GM12878 (cell line): Measurements from ENCODE around the gene GFPT1. TPM values are rescaled to one million over a fixed set of nuclear protein-coding genes. Genes with fewer than 3 reads are reported as not detected.

Source experiments
- ATAC-seq: fragments of 200-7000 bp; cut with Tn5 transposase; 3 replicates; pipeline ENCODE4 v1.9.1; 2020; ENCODE audit warnings: mild to moderate bottlenecking, moderate library complexity
- BruUV-seq: library from RNA; stranded (reverse); fragments of 400-500 nt; replicated peaks from 2 replicates; lab custom pipeline; 2021; lab: Mats Ljungman, UMichigan
- CTCF ChIA-PET: fragments of 300-600 bp; sonication (Branson Sonifier 250); formaldehyde crosslinking; extraction: SDS; loops from one replicate; lab custom pipeline; 2021; ENCODE audit warnings: inconsistent platforms; lab: Yijun Ruan, JAX
- POLR2A ChIA-PET: fragments of 350-600 bp; formaldehyde crosslinking; extraction: SDS; loops from one replicate; lab custom pipeline; 2021; ENCODE audit warnings: inconsistent platforms; lab: Charles Lee
- RAD21 ChIA-PET: fragments of 300-600 bp; sonication (Branson Sonifier 250); formaldehyde crosslinking; loops from one replicate; lab custom pipeline; 2023; ENCODE audit warnings: antibody characterized with exemption; ENCODE audit not compliant: unreplicated experiment; lab: Charles Lee
- SMC1A ChIA-PET: fragments of 300-600 bp; sonication (Branson Sonifier 250); formaldehyde crosslinking; loops from one replicate; lab custom pipeline; 2023; ENCODE audit not compliant: unreplicated experiment, uncharacterized antibody; lab: Charles Lee
- DNase-seq: peaks from one replicate; pipeline ENCODE4 v3.0.0-alpha.2; 2011; ENCODE audit warnings: low read depth, low spot score
- FAIRE-seq: peaks from 3 replicates; lab custom pipeline; 2011; peaks lifted over from hg19 to GRCh38; lab: Jason Lieb, UNC
- H2AFZ ChIP-seq: 2 replicates; pipeline ENCODE4 v1.6.0; 2011; ENCODE audit warnings: low read depth, low read length, control low read depth; ENCODE audit not compliant: control insufficient read depth
- H3K27ac ChIP-seq: 2 replicates; pipeline ENCODE4 v1.5.1; 2011; ENCODE audit warnings: control low read depth; ENCODE audit not compliant: control insufficient read depth, insufficient read depth
- H3K27me3 ChIP-seq, 2 experiments: replicated peaks in 1 of 2; 2 replicates each; pipeline versions ENCODE4 v1.6.0 to v1.6.1; 2011; ENCODE audit warnings: low read length in 1 of 2; ENCODE audit not compliant: control insufficient read depth in 2 of 2, insufficient read depth in 2 of 2
- H3K36me3 ChIP-seq, 2 experiments: 2 replicates each; pipeline ENCODE4 v1.5.1; 2011; ENCODE audit warnings: low read length in 1 of 2; ENCODE audit not compliant: control insufficient read depth in 2 of 2, insufficient read depth in 2 of 2
- H3K4me1 ChIP-seq: 2 replicates; pipeline ENCODE4 v1.6.1; 2011; ENCODE audit warnings: mild to moderate bottlenecking, low read length, moderate library complexity, mixed read lengths; ENCODE audit not compliant: control insufficient read depth, insufficient read depth
- H3K4me2 ChIP-seq: 2 replicates; pipeline ENCODE4 v1.6.0; 2011; ENCODE audit warnings: control low read depth; ENCODE audit not compliant: control insufficient read depth, insufficient read depth
- H3K4me3 ChIP-seq: fragments of 200-600 bp; sonication (generic); 2 replicates; pipeline ENCODE4 v1.5.1; 2016
- H3K79me2 ChIP-seq: 2 replicates; pipeline ENCODE4 v1.6.0; 2011; ENCODE audit warnings: low read length; ENCODE audit not compliant: control insufficient read depth, insufficient read depth
- H3K9ac ChIP-seq: 2 replicates; pipeline ENCODE4 v1.8.0; 2011; ENCODE audit warnings: low read length, control low read depth, mixed read lengths; ENCODE audit not compliant: control insufficient read depth, insufficient read depth
- H3K9me3 ChIP-seq: replicated peaks from 3 replicates; pipeline ENCODE4 v1.5.1; 2011; ENCODE audit warnings: mild to moderate bottlenecking, low read length; ENCODE audit not compliant: control insufficient read depth, insufficient read depth
- H4K20me1 ChIP-seq: 2 replicates; pipeline ENCODE4 v1.6.0; 2011; ENCODE audit not compliant: control insufficient read depth, insufficient read depth
- ATF3 ChIP-seq: IDR thresholded peaks from 2 replicates; pipeline ENCODE4 v1.6.1; 2011; ENCODE audit warnings: low read depth, mild to moderate bottlenecking, low read length, moderate library complexity, borderline replicate concordance; ENCODE audit errors: extremely low read depth
- BCLAF1 ChIP-seq: fragments of 450-650 bp; IDR thresholded peaks from 2 replicates; pipeline ENCODE4 v1.6.1; 2017; ENCODE audit warnings: antibody characterized with exemption, mild to moderate bottlenecking, moderate library complexity
- FOS ChIP-seq: IDR thresholded peaks from 3 replicates; pipeline ENCODE4 v1.6.1; 2011; ENCODE audit warnings: borderline replicate concordance; ENCODE audit not compliant: insufficient read length; ENCODE audit errors: extremely low read depth
- FOXK2 ChIP-seq: fragments of 450-650 bp; IDR thresholded peaks from 2 replicates; pipeline ENCODE4 v1.6.1; 2017; ENCODE audit warnings: mild to moderate bottlenecking, moderate library complexity
- FOXM1 ChIP-seq: IDR thresholded peaks from 2 replicates; pipeline ENCODE4 v1.6.1; 2012; ENCODE audit warnings: low read depth, mild to moderate bottlenecking, inconsistent platforms, low read length, moderate library complexity
- IRF4 ChIP-seq: IDR thresholded peaks from 2 replicates; pipeline ENCODE4 v1.6.1; 2011; ENCODE audit warnings: low read depth, low read length
- KLF5 ChIP-seq: fragments of 450-650 bp; IDR thresholded peaks from 2 replicates; pipeline ENCODE4 v1.6.1; 2014; ENCODE audit warnings: mild to moderate bottlenecking; ENCODE audit not compliant: partially characterized antibody
- MTA2 ChIP-seq: fragments of 450-650 bp; IDR thresholded peaks from 2 replicates; pipeline ENCODE4 v1.6.1; 2016; ENCODE audit warnings: low read depth, mild to moderate bottlenecking, moderate library complexity
- MXI1 ChIP-seq: fragments of 150-350 bp; IDR thresholded peaks from 2 replicates; pipeline ENCODE4 v1.6.1; 2011; ENCODE audit warnings: low read depth, mild to moderate bottlenecking, inconsistent platforms, low read length, improper control_type of control experiment
- NBN ChIP-seq: fragments of 450-650 bp; IDR thresholded peaks from 2 replicates; pipeline ENCODE4 v1.6.1; 2016
- NR2C1 ChIP-seq: fragments of 450-650 bp; IDR thresholded peaks from 2 replicates; pipeline ENCODE4 v1.6.1; 2017; ENCODE audit warnings: antibody characterized with exemption, mild to moderate bottlenecking, moderate library complexity
- PML ChIP-seq: IDR thresholded peaks from 2 replicates; pipeline ENCODE4 v1.6.1; 2012; ENCODE audit warnings: low read length, inconsistent platforms
- RBBP5 ChIP-seq: fragments of 200-600 bp; sonication (generic); conservative IDR thresholded peaks from 2 replicates; pipeline ENCODE4 v1.6.1; 2016
- SPI1 ChIP-seq: IDR thresholded peaks from 2 replicates; pipeline ENCODE4 v1.6.1; 2011; ENCODE audit warnings: low read depth, mild to moderate bottlenecking, low read length, moderate library complexity, borderline replicate concordance; ENCODE audit not compliant: insufficient read depth
- SUPT20H ChIP-seq: IDR thresholded peaks from 2 replicates; pipeline ENCODE4 v1.6.1; 2011; ENCODE audit warnings: low read depth, mild to moderate bottlenecking, low read length, moderate library complexity, borderline replicate concordance; ENCODE audit not compliant: control insufficient read depth
- ZBED1 ChIP-seq: IDR thresholded peaks from 2 replicates; pipeline ENCODE4 v1.6.1; 2016; ENCODE audit warnings: borderline replicate concordance
- WGBS: methylation state at CpG from one replicate; pipeline ENCODE4 v1.1.6; 2016; ENCODE audit warnings: low lambda C conversion rate; ENCODE audit not compliant: insufficient replicate concordance, insufficient coverage; ENCODE audit errors: missing lambda C conversion rate; 5-methylcytosine and 5-hydroxymethylcytosine counted together
- in situ Hi-C: fragments of 300-500 bp; cut with MboI; formaldehyde crosslinking; loops from 9 replicates; pipeline ENCODE4 v1.14.3; 2018; ENCODE audit warnings: mixed read lengths
- intact Hi-C: fragments of 100-400 bp; cut with micrococcal nuclease; formaldehyde crosslinking; loops from one replicate; pipeline ENCODE4 v1.14.2; 2022; ENCODE audit not compliant: unreplicated experiment
- polyA plus RNA-seq, 11 experiments: library from polyadenylated mRNA; depleted of rRNA in 4 of 11; unstranded in 6 of 11; stranded (reverse) in 5 of 11; fragments of >200 nt; fragmentation: Nextera tagmentation in 4 of 11; fragmentation: Illumina TruSeq in 1 of 11; extraction: Ambion mirVana in 4 of 11; extraction: Trizol in 1 of 11; gene quantifications; 1 replicate in 1 of 11; 2 replicates in 10 of 11; pipeline versions ENCODE4 v1.2.1 to v1.2.3, GENCODE V29; 2011 to 2016; ENCODE audit warnings: inconsistent platforms in 2 of 11, missing spikeins in 2 of 11, low read depth in 1 of 11
- total RNA-seq, 4 experiments: library from RNA; depleted of rRNA in 3 of 4; stranded (reverse); fragments of >200 nt in 3 of 4; fragmentation: Illumina TruSeq in 1 of 4; extraction: Trizol in 1 of 4; gene quantifications; 2 replicates each; pipeline versions ENCODE4 v1.2.1 to v1.2.3, GENCODE V29; 2013 to 2021

Gene GFPT1
- total and polyA plus RNA-seq, 10 of the 15 experiments (the other 5 are each of a cell fraction or from before 2014, with no cell fraction given) = 10.1 to 95.2 (median 24.5) TPM

GRCh38 chr2:69372767-69373166, 14.3 kb downstream of the GFPT1 start:
- Histone ChIP-seq H2AFZ (no peak overlapping the region), H3K4me2 (no peak overlapping the region), H3K4me1 (no peaks in the 10 kb centered on the region), H3K79me2 (peaks cover 29% of the 10 kb centered on the region), H3K27ac (no peak overlapping the region), H3K9ac (no peak overlapping the region), H3K36me3 (peaks cover 0 to 25% of the 10 kb centered on the region in 2 experiments), H3K27me3 (no peaks in the 10 kb centered on the region), H3K4me3 (no peak overlapping the region), H3K9me3 (no peaks in the 10 kb centered on the region), H4K20me1 (no peaks in the 10 kb centered on the region)
- no peak for TF ChIP-seq FOS
- BruUV-seq = no TSS peak
- RAD21 ChIA-PET = no interaction called here
- POLR2A ChIA-PET = interaction anchor here (0.5 to 1.2 kb wide), 2 partner anchors 160 to 173 kb away, joined by 3 read pairs; no protein-coding TSS in a partner anchor
- FAIRE-seq (no peak), ATAC-seq (no peak), DNase-seq (no peak)
- CTCF ChIA-PET = interaction anchor here (1.0 to 6.8 kb wide), 3 partner anchors 59 to 194 kb away, joined by 3 to 91 read pairs (median 6); no protein-coding TSS in a partner anchor
- SMC1A ChIA-PET = interaction anchor here (0.6 to 1.3 kb wide), 2 partner anchors 64 to 168 kb away, joined by 3 to 4 read pairs; partner anchors contain the start of gene NFU1
- intact Hi-C loops (no loop called here), in situ Hi-C loops (no loop called here)

DNA sequence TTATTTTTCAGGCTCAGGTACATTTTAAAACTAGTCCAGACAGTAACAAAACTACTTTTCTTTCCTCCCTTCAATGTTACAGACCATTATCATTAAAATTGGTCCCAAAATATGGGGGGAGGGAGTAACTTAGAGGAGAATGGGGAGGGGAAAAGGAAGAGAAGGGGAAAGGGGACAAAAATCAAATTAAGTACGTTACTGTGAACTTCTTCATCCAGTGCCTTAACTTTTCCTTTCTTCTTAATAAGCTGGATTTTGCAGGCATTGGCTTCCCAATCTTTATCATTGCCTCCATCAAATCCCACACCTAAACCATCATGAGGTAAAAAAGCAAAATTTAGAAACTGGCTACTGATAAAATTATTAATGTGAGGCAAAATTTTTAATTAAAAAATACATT, 17.2 kb downstream of the GFPT1 start:
- TF ChIP-seq SPI1 (no peak), RBBP5 (no peak), PML (no peak), FOXK2 (no peak), NR2C1 (no peak), SUPT20H (no peak), FOXM1 (no peak), MTA2 (no peak), MXI1 (no peak), NBN (no peak), BCLAF1 (no peak), KLF5 (no peak), ATF3 (no peak), ZBED1 (no peak), IRF4 (no peak)
- TF ChIP-seq, all 136 proteins: peak for 0
- Histone ChIP-seq H3K9me3 (no peaks in the 10 kb centered on the region), H3K79me2 (peaks cover 8% of the 10 kb centered on the region), H4K20me1 (no peaks in the 10 kb centered on the region), H3K9ac (no peak overlapping the region), H3K4me2 (no peak overlapping the region), H3K4me1 (no peaks in the 10 kb centered on the region), H3K27ac (no peak overlapping the region), H3K27me3 (no peaks in the 10 kb centered on the region), H3K36me3 (peaks cover 0 to 25% of the 10 kb centered on the region in 2 experiments), H3K4me3 (no peak overlapping the region), H2AFZ (no peak overlapping the region)
- DNase-seq (no peak), ATAC-seq (no peak), FAIRE-seq (no peak)
- CTCF ChIA-PET = interaction anchor here (1.4 to 1.5 kb wide), 2 partner anchors 191 to 195 kb away, joined by 3 to 5 read pairs; no protein-coding TSS in a partner anchor
- POLR2A ChIA-PET = interaction anchor here (0.5 to 1.4 kb wide), 2 partner anchors 18 to 26 kb away, joined by 3 to 5 read pairs; no protein-coding TSS in a partner anchor
- intact Hi-C loops (no loop called here), in situ Hi-C loops (no loop called here)
- no TSS peak for BruUV-seq
- RAD21 ChIA-PET = no interaction called here
- WGBS = 92% methylated on average over 1 of the region's 1 CpG
- SMC1A ChIA-PET = interaction anchor here (0.8 to 1.4 kb wide), 6 partner anchors 9 to 344 kb away, joined by 3 to 4 read pairs (median 3); no protein-coding TSS in a partner anchor
